Measurements from ENCODE around the gene NOC4L.
"Not testable (repeated sequence)": the region's sequence is repeated elsewhere in the genome, so short reads cannot be mapped to it uniquely, and the experiment has no call there.

NOC4L gene

GRCh38 chr12:132195242-132195641 lies 51.0 kb downstream of the NOC4L start:
- not testable (repeated sequence) for H3K4me1 ChIP-seq (ENCODE audit: control insufficient read depth, insufficient read depth, low read length); H3K27me3 ChIP-seq (ENCODE audit: control insufficient read depth, insufficient read depth, low read length); H3K4me3 ChIP-seq (ENCODE audit: low read depth, low read length); H3K9me3 ChIP-seq (ENCODE audit: control insufficient read depth, insufficient read depth, low read length); H3K9ac ChIP-seq (ENCODE audit: low read depth, low read length); H3K36me3 ChIP-seq (ENCODE audit: control insufficient read depth, insufficient read depth, low read length)

- Histone ChIP-seq H3K9ac (ENCODE audit: low read depth, low read length) (no peak overlapping the region), H3K4me3 (ENCODE audit: low read depth, low read length) (no peak overlapping the region), H3K27me3 (ENCODE audit: control insufficient read depth, insufficient read depth, low read length) (no peaks in the 10 kb centered on the region)
These were observed 52.0 kb downstream of the NOC4L start for GRCh38 chr12:132196038-132196872.

GRCh38 chr12:132196873-132197390 lies 52.7 kb downstream of the NOC4L start:
- no peaks in the 10 kb centered on the region for H3K4me1 ChIP-seq (ENCODE audit: control insufficient read depth, insufficient read depth, low read length)
- H3K4me3 ChIP-seq (ENCODE audit: low read depth, low read length) = no peak overlapping the region
- H3K9me3 ChIP-seq (ENCODE audit: control insufficient read depth, insufficient read depth, low read length) = no peaks in the 10 kb centered on the region
- H3K27me3 ChIP-seq (ENCODE audit: control insufficient read depth, insufficient read depth, low read length) = no peaks in the 10 kb centered on the region
- H3K36me3 ChIP-seq (ENCODE audit: control insufficient read depth, insufficient read depth, low read length) = no peaks in the 10 kb centered on the region
- H3K9ac ChIP-seq (ENCODE audit: low read depth, low read length) = no peak overlapping the region

More at GRCh38 chr12:132196038-132196872, 52.0 kb downstream of the NOC4L start:
- no peaks in the 10 kb centered on the region for H3K36me3 ChIP-seq (ENCODE audit: control insufficient read depth, insufficient read depth, low read length)
- H3K4me1 ChIP-seq (ENCODE audit: control insufficient read depth, insufficient read depth, low read length) = no peaks in the 10 kb centered on the region
- no peaks in the 10 kb centered on the region for H3K9me3 ChIP-seq (ENCODE audit: control insufficient read depth, insufficient read depth, low read length)

- Histone ChIP-seq H3K9ac (ENCODE audit: low read depth, low read length) (no peak overlapping the region), H3K27me3 (ENCODE audit: control insufficient read depth, insufficient read depth, low read length) (no peaks in the 10 kb centered on the region), H3K9me3 (ENCODE audit: control insufficient read depth, insufficient read depth, low read length) (no peaks in the 10 kb centered on the region), H3K36me3 (ENCODE audit: control insufficient read depth, insufficient read depth, low read length) (no peaks in the 10 kb centered on the region), H3K4me1 (ENCODE audit: control insufficient read depth, insufficient read depth, low read length) (no peaks in the 10 kb centered on the region), H3K4me3 (ENCODE audit: low read depth, low read length) (no peak overlapping the region)
These were observed 53.5 kb downstream of the NOC4L start for GRCh38 chr12:132197581-132198354.

GRCh38 chr12:132199101-132199500 lies 54.8 kb downstream of the NOC4L start:
- Histone ChIP-seq H3K36me3 (ENCODE audit: control insufficient read depth, insufficient read depth, low read length) (no peaks in the 10 kb centered on the region), H3K4me1 (ENCODE audit: control insufficient read depth, insufficient read depth, low read length) (no peaks in the 10 kb centered on the region), H3K4me3 (ENCODE audit: low read depth, low read length) (no peak overlapping the region), H3K9me3 (ENCODE audit: control insufficient read depth, insufficient read depth, low read length) (no peaks in the 10 kb centered on the region), H3K27me3 (ENCODE audit: control insufficient read depth, insufficient read depth, low read length) (peaks cover 2% of the 10 kb centered on the region), H3K9ac (ENCODE audit: low read depth, low read length) (no peak overlapping the region)

GRCh38 chr12:132199526-132200319 lies 55.5 kb downstream of the NOC4L start:
- H3K27me3 ChIP-seq (ENCODE audit: control insufficient read depth, insufficient read depth, low read length) = peaks cover 4% of the 10 kb centered on the region

GRCh38 chr12:132200800-132201199 lies 56.5 kb downstream of the NOC4L start:
- Histone ChIP-seq H3K9me3 (ENCODE audit: control insufficient read depth, insufficient read depth, low read length) (no peaks in the 10 kb centered on the region), H3K9ac (ENCODE audit: low read depth, low read length) (no peak overlapping the region), H3K36me3 (ENCODE audit: control insufficient read depth, insufficient read depth, low read length) (no peaks in the 10 kb centered on the region), H3K4me3 (ENCODE audit: low read depth, low read length) (no peak overlapping the region), H3K27me3 (ENCODE audit: control insufficient read depth, insufficient read depth, low read length) (peaks cover 4% of the 10 kb centered on the region), H3K4me1 (ENCODE audit: control insufficient read depth, insufficient read depth, low read length) (no peaks in the 10 kb centered on the region)

More at GRCh38 chr12:132199526-132200319, 55.5 kb downstream of the NOC4L start:
- Histone ChIP-seq H3K36me3 (ENCODE audit: control insufficient read depth, insufficient read depth, low read length) (no peaks in the 10 kb centered on the region), H3K4me1 (ENCODE audit: control insufficient read depth, insufficient read depth, low read length) (no peaks in the 10 kb centered on the region), H3K9me3 (ENCODE audit: control insufficient read depth, insufficient read depth, low read length) (no peaks in the 10 kb centered on the region), H3K9ac (ENCODE audit: low read depth, low read length) (no peak overlapping the region), H3K4me3 (ENCODE audit: low read depth, low read length) (no peak overlapping the region)

GRCh38 chr12:132201391-132202120 lies 57.3 kb downstream of the NOC4L start:
- Histone ChIP-seq H3K36me3 (ENCODE audit: control insufficient read depth, insufficient read depth, low read length) (no peaks in the 10 kb centered on the region), H3K9ac (ENCODE audit: low read depth, low read length) (no peak overlapping the region), H3K4me3 (ENCODE audit: low read depth, low read length) (no peak overlapping the region), H3K27me3 (ENCODE audit: control insufficient read depth, insufficient read depth, low read length) (peaks cover 4% of the 10 kb centered on the region), H3K9me3 (ENCODE audit: control insufficient read depth, insufficient read depth, low read length) (no peaks in the 10 kb centered on the region), H3K4me1 (ENCODE audit: control insufficient read depth, insufficient read depth, low read length) (no peaks in the 10 kb centered on the region)

Data from iPS-15b (cell line).